G401 (cell line): ENCODE measurements around the gene SERPINE1. TPM values are rescaled to one million over a fixed set of nuclear protein-coding genes. Genes with fewer than 3 reads are reported as not detected.

Experiments used
- DNase-seq: peaks from one replicate; pipeline ENCODE4 v3.0.0-alpha.2; 2015; ENCODE audit warnings: low spot score
- in situ Hi-C: cut with HindIII; loops from 2 replicates; pipeline ENCODE4 v1.10.0; 2016; ENCODE audit warnings: low sequenced_read_pairs, mixed read lengths
- total RNA-seq: library from RNA; depleted of rRNA; stranded (reverse); fragments of >200 nt; shearing (Covaris generic); gene quantifications from 2 replicates; pipeline ENCODE4 v1.2.3, GENCODE V29; 2014; rRNA removed

Gene SERPINE1
- total RNA-seq, 1 experiment from 2014 or later = 113 TPM

DNA sequence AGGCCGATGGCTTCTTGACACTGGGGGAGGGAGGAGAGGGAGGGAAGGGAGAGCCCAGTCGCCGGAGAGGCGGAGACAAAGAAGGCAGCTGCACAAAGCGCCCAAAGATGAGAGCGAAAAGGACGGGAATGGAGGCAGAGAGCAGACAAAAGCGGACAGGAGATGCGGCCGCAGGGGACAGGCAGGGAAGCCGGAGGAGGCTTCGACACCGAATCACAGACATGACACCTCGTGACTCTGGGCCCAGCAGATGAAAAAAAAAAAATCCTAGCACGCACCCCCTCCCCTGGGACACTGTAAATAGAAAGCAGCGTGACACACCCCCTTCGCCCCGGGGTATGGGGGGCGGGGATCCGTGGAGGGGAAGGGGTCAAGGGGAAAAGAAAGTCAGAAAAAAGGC lies 52.2 kb downstream of the SERPINE1 start:
- in situ Hi-C loops = loop anchor here (10.0 kb wide), 1 partner anchor 96 kb away; no protein-coding TSS in a partner anchor

DNA sequence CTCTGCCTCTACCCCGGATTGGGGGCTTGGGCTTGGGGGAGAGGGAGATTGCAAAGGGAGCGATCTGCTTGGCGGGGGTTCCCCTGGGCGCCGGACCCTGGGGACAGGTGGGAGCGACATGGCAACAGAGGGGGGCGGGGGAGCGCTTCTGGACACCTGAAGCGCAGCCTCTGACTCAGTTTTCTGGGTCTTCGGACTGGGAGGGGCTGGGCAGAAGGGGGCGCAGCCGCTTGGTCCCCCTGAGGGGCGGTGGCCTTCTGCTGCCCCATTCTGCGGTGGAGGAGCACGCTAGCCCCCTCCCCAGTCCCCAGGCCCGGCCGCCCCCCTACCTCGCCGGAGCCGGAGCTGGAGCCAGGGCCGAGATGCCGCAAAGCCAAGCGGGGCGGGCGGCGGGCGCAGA lies 52.8 kb downstream of the SERPINE1 start:
- in situ Hi-C loops = loop anchor here (10.0 kb wide), 1 partner anchor 95 kb away; no protein-coding TSS in a partner anchor
- no peak for DNase-seq

More for the DNA sequence above, 52.2 kb downstream of the SERPINE1 start:
- no peak for DNase-seq

DNA sequence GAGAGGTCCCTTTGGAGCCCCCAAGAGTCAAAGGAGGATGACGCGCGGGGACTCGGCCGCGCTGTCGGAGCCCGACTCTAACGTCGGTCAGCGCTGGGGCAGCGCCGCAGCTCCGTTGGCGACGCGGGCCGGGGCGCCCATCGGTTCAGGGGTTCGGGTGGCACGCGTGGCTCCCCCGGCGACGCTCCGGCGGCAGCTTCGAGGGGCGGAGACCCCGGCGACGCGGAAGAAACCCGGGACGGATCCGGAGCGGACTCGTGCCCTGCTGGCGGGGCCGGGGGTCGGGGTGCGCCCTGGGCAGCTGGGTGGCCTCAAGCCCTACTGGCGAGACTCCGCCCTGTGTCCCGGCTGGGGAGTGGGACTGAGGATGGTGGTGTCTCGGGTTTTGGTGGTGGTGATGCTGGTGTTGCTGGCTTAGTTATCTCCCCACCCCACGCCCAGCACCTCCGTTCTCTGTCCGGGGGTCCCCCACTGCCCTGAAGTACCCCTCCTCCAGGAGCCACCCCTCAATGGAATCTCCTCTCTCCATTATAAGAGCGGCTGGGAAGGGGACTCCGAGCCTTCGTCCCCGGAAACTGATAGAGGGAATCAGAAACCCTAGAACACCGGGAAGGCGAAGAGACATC lies 53.3 kb downstream of the SERPINE1 start, which contains the start of gene NAT16:
Gene NAT16, minus strand, starts transcription at position 164 of the 626 bp plus-strand sequence. CDS start 5,486 bp downstream, outside the sequence.
- DNase-seq = no peak

DNA sequence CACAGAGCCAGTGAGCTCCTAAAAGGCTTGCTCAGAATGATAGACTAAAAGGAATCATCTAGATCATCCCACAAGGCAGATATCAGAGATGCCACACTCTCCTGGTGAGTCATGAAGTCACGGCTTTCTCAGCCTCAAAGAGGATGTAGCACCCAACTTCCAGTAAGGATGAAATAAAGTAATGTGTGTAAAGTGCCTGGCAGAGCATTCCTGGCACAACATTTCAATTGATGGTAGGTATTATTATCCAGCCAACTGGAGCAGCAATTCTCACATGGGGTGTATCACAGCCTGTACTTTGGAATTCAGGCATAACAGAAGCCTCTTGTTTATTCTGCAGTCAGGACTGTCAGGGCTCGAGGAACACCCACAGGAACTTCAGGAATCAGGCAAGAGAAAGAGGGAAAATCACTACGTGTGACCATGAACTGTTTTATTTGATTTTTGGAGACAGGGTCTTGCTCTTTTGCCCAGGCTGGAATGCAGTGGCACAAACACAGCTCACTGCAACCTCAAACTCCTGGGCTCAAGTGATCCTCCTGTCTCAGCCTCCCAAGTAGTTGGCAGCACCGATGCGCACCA lies 58.4 kb downstream of the SERPINE1 start:
- in situ Hi-C loops = no loop called here
- DNase-seq = no peak

More for the DNA sequence above, 53.3 kb downstream of the SERPINE1 start, which contains the start of gene NAT16:
- in situ Hi-C loops = no loop called here

DNA sequence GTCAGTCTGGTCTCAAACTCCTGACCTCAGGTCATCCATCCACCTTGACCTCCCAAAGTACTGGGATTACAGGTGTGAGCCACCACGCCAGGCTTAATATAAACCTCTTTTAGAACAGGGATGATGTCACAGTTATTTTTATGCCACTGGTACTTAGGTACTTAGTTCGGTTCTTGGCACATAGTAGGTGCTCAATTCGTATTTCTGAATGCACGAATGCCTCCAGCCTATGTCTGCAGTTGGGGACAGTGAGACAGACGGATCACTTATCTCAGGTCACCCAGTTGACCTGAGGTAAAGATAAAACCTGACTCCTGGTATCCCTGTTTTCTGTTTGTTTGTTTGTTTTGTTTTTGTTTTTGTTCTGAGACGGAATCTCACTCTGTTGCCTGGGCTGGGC lies 59.3 kb downstream of the SERPINE1 start:
- in situ Hi-C loops = no loop called here

DNA sequence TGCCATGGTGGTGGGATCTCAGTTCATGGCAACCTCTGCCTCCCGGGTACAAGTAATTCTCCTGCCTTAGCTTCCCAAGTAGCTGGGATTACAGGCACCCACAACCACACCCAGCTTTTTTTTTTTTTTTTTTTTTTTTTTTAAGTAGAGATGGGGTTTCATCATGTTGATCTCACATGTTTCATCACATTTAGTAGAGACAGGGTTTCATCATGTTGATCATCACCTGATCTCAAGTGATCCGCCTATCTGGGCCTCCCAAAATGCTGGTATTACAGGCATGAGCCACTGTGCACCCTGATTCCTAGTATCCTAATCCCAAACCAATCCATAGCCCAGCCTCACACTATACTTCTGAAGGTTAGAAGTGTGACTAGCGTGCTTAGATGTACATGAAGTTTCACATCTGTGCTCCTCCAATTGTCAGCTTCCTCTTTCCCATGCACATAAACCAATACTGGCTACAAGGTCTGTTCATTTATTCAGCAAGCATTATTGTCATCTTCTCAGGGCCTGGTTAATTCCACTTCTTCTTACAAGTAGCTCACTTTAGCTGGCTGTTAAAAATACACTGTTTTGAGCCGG lies 60.0 kb downstream of the SERPINE1 start:
- DNase-seq = no peak
- in situ Hi-C loops = no loop called here

More for the DNA sequence above, 59.3 kb downstream of the SERPINE1 start:
- no peak for DNase-seq

Other genes starting within 250 kb of the SERPINE1 start
- 2.5 and 3.6 TPM in 2 replicates for gene UFSP1, start 237.4 kb upstream of the SERPINE1 start, total RNA-seq
- 3.6 and 5.0 TPM in 2 replicates for gene ACHE, start 231.2 kb upstream of the SERPINE1 start, total RNA-seq
- 0.37 TPM in 1 of 2 replicates, not detected in the other for gene MUC3A, start 177.6 kb upstream of the SERPINE1 start, total RNA-seq
- not detected in 2 replicates for gene MUC12, start 157.5 kb upstream of the SERPINE1 start, total RNA-seq
- gene MUC17, start 107.0 kb upstream of the SERPINE1 start, total RNA-seq = 0.06 TPM in 1 of 2 replicates, not detected in the other
- 5.6 and 9.9 TPM in 2 replicates for gene TRIM56, start 41.6 kb upstream of the SERPINE1 start, total RNA-seq
- gene AP1S1, start 27.4 kb downstream of the SERPINE1 start, total RNA-seq = 211 and 215 TPM in 2 replicates
- 122 and 148 TPM in 2 replicates for gene VGF, start 38.5 kb downstream of the SERPINE1 start, total RNA-seq
- 1.2 TPM in 1 of 2 replicates, not detected in the other for gene NAT16, start 53.2 kb downstream of the SERPINE1 start, total RNA-seq
- not detected in 2 replicates for gene MOGAT3, start 73.9 kb downstream of the SERPINE1 start, total RNA-seq
- gene PLOD3, start 90.5 kb downstream of the SERPINE1 start, total RNA-seq = 18.0 and 38.1 TPM in 2 replicates
- 74.5 and 105 TPM in 2 replicates for gene ZNHIT1, start 91.1 kb downstream of the SERPINE1 start, total RNA-seq
- 1.8 and 4.3 TPM in 2 replicates for gene CLDN15, start 110.7 kb downstream of the SERPINE1 start, total RNA-seq
- 139 and 190 TPM in 2 replicates for gene FIS1, start 118.0 kb downstream of the SERPINE1 start, total RNA-seq
- 55.0 and 55.9 TPM in 2 replicates for gene IFT22, start 194.7 kb downstream of the SERPINE1 start, total RNA-seq
- 104 and 109 TPM in 2 replicates for gene COL26A1, start 235.8 kb downstream of the SERPINE1 start, total RNA-seq